ENCODE results near the gene NBPF4.

Gene NBPF4

GRCh38 chr1:108190001-108190634 is 53.8 kb downstream of the NBPF4 start:
- no peak for TF ChIP-seq CTCF (IDR thresholded peaks at IDR 0.05; ENCODE audit: low read depth, low read length)
- no peak overlapping the region for H3K4me3 ChIP-seq (ENCODE audit: low read depth, low read length)

DNA sequence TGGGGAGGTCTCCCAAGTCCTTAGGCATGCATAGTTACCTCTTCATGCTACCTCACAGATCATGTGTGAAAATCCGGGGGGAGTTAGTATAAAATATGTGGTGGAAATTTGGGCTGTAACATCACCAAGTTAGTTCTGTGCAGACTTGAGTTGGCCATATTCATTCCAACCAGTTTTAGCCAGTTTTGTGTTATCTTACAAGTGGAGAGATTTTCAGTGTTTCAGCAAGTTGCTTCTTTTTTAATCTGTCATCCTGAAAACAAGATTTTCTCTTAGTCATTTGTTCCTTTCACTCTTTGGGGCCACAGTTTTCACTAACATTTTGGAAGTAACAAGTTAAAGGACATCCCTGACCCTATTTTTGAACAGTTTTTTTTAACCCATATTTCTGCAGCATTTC is 55.1 kb downstream of the NBPF4 start:
- no peak for TF ChIP-seq CTCF (IDR thresholded peaks at IDR 0.05; ENCODE audit: low read depth, low read length)
- H3K4me3 ChIP-seq (ENCODE audit: low read depth, low read length): no peak overlapping the region

- TF ChIP-seq CTCF (IDR thresholded peaks at IDR 0.05; ENCODE audit: low read depth, low read length): no peak
- no peak overlapping the region for H3K4me3 ChIP-seq (ENCODE audit: low read depth, low read length)
These were observed 60.7 kb downstream of the NBPF4 start for GRCh38 chr1:108182959-108183700.

- no peak for TF ChIP-seq CTCF (IDR thresholded peaks at IDR 0.05; ENCODE audit: low read depth, low read length)
- no peak overlapping the region for H3K4me3 ChIP-seq (ENCODE audit: low read depth, low read length)
These were observed 64.9 kb downstream of the NBPF4 start for GRCh38 chr1:108179018-108179417.
